ENCODE measurements around the gene FBXW2. TPM values are rescaled to one million over a fixed set of nuclear protein-coding genes. Genes with fewer than 3 reads are reported as not detected.
A peak's percentile ranks its signal among the peaks of the same experiment; 100 is the strongest.

The FBXW2 gene
- total RNA-seq, 2 donors from 2014 or later = 50.4 to 87.8 TPM

GRCh38 chr9:120770931-120771330 is 22.3 kb downstream of the FBXW2 start:
- Mint-ChIP-seq H3K9me3 (no peaks in the 10 kb centered on the region), H3K27ac (peak overlapping the region; percentile 48), H3K27me3 (no peaks in the 10 kb centered on the region), H3K4me1 (peaks cover 18% of the 10 kb centered on the region), H3K36me3 (ENCODE audit: low read depth) (peaks cover 96% of the 10 kb centered on the region), H3K4me3 (no peak overlapping the region)
- ATAC-seq (replicated peaks) = no peak

- Mint-ChIP-seq H3K27ac (no peak overlapping the region), H3K27me3 (no peaks in the 10 kb centered on the region), H3K4me1 (peaks cover 20% of the 10 kb centered on the region), H3K9me3 (no peaks in the 10 kb centered on the region), H3K36me3 (ENCODE audit: low read depth) (peaks cover 97% of the 10 kb centered on the region), H3K4me3 (no peak overlapping the region)
- peak; percentile 47 for ATAC-seq (replicated peaks)
Measured at GRCh38 chr9:120768886-120769285, 24.3 kb downstream of the FBXW2 start.

GRCh38 chr9:120768247-120768646 is 25.0 kb downstream of the FBXW2 start:
- Mint-ChIP-seq H3K27ac (peak overlapping the region; percentile 42), H3K27me3 (no peaks in the 10 kb centered on the region), H3K4me1 (peaks cover 20% of the 10 kb centered on the region), H3K9me3 (no peaks in the 10 kb centered on the region), H3K4me3 (no peak overlapping the region), H3K36me3 (ENCODE audit: low read depth) (peaks cover 100% of the 10 kb centered on the region)
- ATAC-seq (replicated peaks) = no peak

GRCh38 chr9:120767451-120767850 is 25.8 kb downstream of the FBXW2 start:
- peaks cover 100% of the 10 kb centered on the region for H3K36me3 Mint-ChIP-seq (ENCODE audit: low read depth)
- H3K27me3 Mint-ChIP-seq = no peaks in the 10 kb centered on the region
- no peak overlapping the region for H3K4me3 Mint-ChIP-seq
- peaks cover 20% of the 10 kb centered on the region for H3K4me1 Mint-ChIP-seq
- peak overlapping the region; percentile 42 for H3K27ac Mint-ChIP-seq
- no peak for ATAC-seq (replicated peaks)
- H3K9me3 Mint-ChIP-seq = no peaks in the 10 kb centered on the region

- peaks cover 14% of the 10 kb centered on the region for H3K4me1 Mint-ChIP-seq
- H3K36me3 Mint-ChIP-seq (ENCODE audit: low read depth) = peaks cover 100% of the 10 kb centered on the region
- no peaks in the 10 kb centered on the region for H3K9me3 Mint-ChIP-seq
- H3K27me3 Mint-ChIP-seq = no peaks in the 10 kb centered on the region
- no peak for ATAC-seq (replicated peaks)
- no peak overlapping the region for H3K4me3 Mint-ChIP-seq
- H3K27ac Mint-ChIP-seq = peak overlapping the region; percentile 33
Measured at GRCh38 chr9:120765910-120766425, 27.2 kb downstream of the FBXW2 start.

GRCh38 chr9:120764476-120764875 is 28.7 kb downstream of the FBXW2 start:
- no peak for ATAC-seq (replicated peaks)
- no peaks in the 10 kb centered on the region for H3K9me3 Mint-ChIP-seq
- no peak overlapping the region for H3K27ac Mint-ChIP-seq
- peaks cover 96% of the 10 kb centered on the region for H3K36me3 Mint-ChIP-seq (ENCODE audit: low read depth)
- peaks cover 14% of the 10 kb centered on the region for H3K4me1 Mint-ChIP-seq
- no peaks in the 10 kb centered on the region for H3K27me3 Mint-ChIP-seq
- H3K4me3 Mint-ChIP-seq = no peak overlapping the region

- Mint-ChIP-seq H3K27me3 (no peaks in the 10 kb centered on the region), H3K36me3 (ENCODE audit: low read depth) (peaks cover 88% of the 10 kb centered on the region), H3K27ac (no peak overlapping the region), H3K4me3 (no peak overlapping the region), H3K4me1 (peaks cover 9% of the 10 kb centered on the region), H3K9me3 (no peaks in the 10 kb centered on the region)
- no peak for ATAC-seq (replicated peaks)
Measured at GRCh38 chr9:120761006-120761405, 32.2 kb downstream of the FBXW2 start.

- peak overlapping the region; percentile 6 for H3K27ac Mint-ChIP-seq
- no peak overlapping the region for H3K4me3 Mint-ChIP-seq
- no peaks in the 10 kb centered on the region for H3K27me3 Mint-ChIP-seq
- peaks cover 6% of the 10 kb centered on the region for H3K4me1 Mint-ChIP-seq
- no peaks in the 10 kb centered on the region for H3K9me3 Mint-ChIP-seq
- no peak for ATAC-seq (replicated peaks)
- H3K36me3 Mint-ChIP-seq (ENCODE audit: low read depth) = peaks cover 76% of the 10 kb centered on the region
Measured at GRCh38 chr9:120759755-120760400, 33.3 kb downstream of the FBXW2 start.

- Mint-ChIP-seq H3K4me3 (no peak overlapping the region), H3K9me3 (no peaks in the 10 kb centered on the region), H3K27me3 (no peaks in the 10 kb centered on the region), H3K27ac (peak overlapping the region; percentile 47), H3K36me3 (ENCODE audit: low read depth) (peaks cover 63% of the 10 kb centered on the region), H3K4me1 (peaks cover 6% of the 10 kb centered on the region)
- ATAC-seq (replicated peaks) = peak; percentile 65
Measured at GRCh38 chr9:120758544-120758943, 34.7 kb downstream of the FBXW2 start.

- Mint-ChIP-seq H3K9me3 (no peaks in the 10 kb centered on the region), H3K4me1 (peaks cover 6% of the 10 kb centered on the region), H3K27me3 (no peaks in the 10 kb centered on the region), H3K36me3 (ENCODE audit: low read depth) (peaks cover 50% of the 10 kb centered on the region), H3K4me3 (no peak overlapping the region), H3K27ac (peak overlapping the region; percentile 47)
- no peak for ATAC-seq (replicated peaks)
Measured at GRCh38 chr9:120757026-120757913, 35.9 kb downstream of the FBXW2 start.

GRCh38 chr9:120756531-120756930 is 36.7 kb downstream of the FBXW2 start:
- Mint-ChIP-seq H3K36me3 (ENCODE audit: low read depth) (peaks cover 43% of the 10 kb centered on the region), H3K27ac (peak overlapping the region; percentile 47)

GRCh38 chr9:120755810-120756434 is 37.3 kb downstream of the FBXW2 start:
- peak overlapping the region; percentile 47 for H3K27ac Mint-ChIP-seq
- ATAC-seq (replicated peaks) = peak; percentile 66
- no peaks in the 10 kb centered on the region for H3K9me3 Mint-ChIP-seq
- peaks cover 6% of the 10 kb centered on the region for H3K4me1 Mint-ChIP-seq
- no peaks in the 10 kb centered on the region for H3K27me3 Mint-ChIP-seq
- H3K36me3 Mint-ChIP-seq (ENCODE audit: low read depth) = peaks cover 37% of the 10 kb centered on the region
- H3K4me3 Mint-ChIP-seq = no peak overlapping the region

More at GRCh38 chr9:120756531-120756930, 36.7 kb downstream of the FBXW2 start:
- Mint-ChIP-seq H3K9me3 (no peaks in the 10 kb centered on the region), H3K27me3 (no peaks in the 10 kb centered on the region), H3K4me1 (peaks cover 6% of the 10 kb centered on the region), H3K4me3 (no peak overlapping the region)
- ATAC-seq (replicated peaks) = no peak

GRCh38 chr9:120755044-120755443 is 38.2 kb downstream of the FBXW2 start:
- Mint-ChIP-seq H3K27ac (no peak overlapping the region), H3K4me3 (no peak overlapping the region), H3K4me1 (peaks cover 6% of the 10 kb centered on the region), H3K36me3 (ENCODE audit: low read depth) (peaks cover 32% of the 10 kb centered on the region), H3K27me3 (no peaks in the 10 kb centered on the region), H3K9me3 (no peaks in the 10 kb centered on the region)
- ATAC-seq (replicated peaks) = no peak

GRCh38 chr9:120750421-120750820 is 42.8 kb downstream of the FBXW2 start:
- H3K4me1 Mint-ChIP-seq = no peaks in the 10 kb centered on the region
- ATAC-seq (replicated peaks) = no peak
- no peaks in the 10 kb centered on the region for H3K9me3 Mint-ChIP-seq
- no peak overlapping the region for H3K4me3 Mint-ChIP-seq
- no peak overlapping the region for H3K27ac Mint-ChIP-seq
- H3K36me3 Mint-ChIP-seq (ENCODE audit: low read depth) = no peaks in the 10 kb centered on the region
- H3K27me3 Mint-ChIP-seq = no peaks in the 10 kb centered on the region
